HG03103 (cell line): ENCODE results near the gene CGB3.
"Not testable (repeated sequence)": the region's sequence is repeated elsewhere in the genome, so short reads cannot be mapped to it uniquely, and the experiment has no call there.

Experiments
- ATAC-seq: cut with Tn5 transposase; IDR thresholded peaks from one replicate; pipeline ENCODE4 v1.9.1; 2021; ENCODE audit warnings: low read depth; ENCODE audit not compliant: unreplicated experiment

CGB3 gene

GRCh38 chr19:49043548-49043947 lies 19.4 kb upstream of the CGB3 start, which contains the start of gene CGB5:
TSS of gene CGB5 (plus strand) at chr19:49043848. CDS start at chr19:49044210, 362 bp downstream.
- ATAC-seq, result not testable (repeated sequence)

DNA sequence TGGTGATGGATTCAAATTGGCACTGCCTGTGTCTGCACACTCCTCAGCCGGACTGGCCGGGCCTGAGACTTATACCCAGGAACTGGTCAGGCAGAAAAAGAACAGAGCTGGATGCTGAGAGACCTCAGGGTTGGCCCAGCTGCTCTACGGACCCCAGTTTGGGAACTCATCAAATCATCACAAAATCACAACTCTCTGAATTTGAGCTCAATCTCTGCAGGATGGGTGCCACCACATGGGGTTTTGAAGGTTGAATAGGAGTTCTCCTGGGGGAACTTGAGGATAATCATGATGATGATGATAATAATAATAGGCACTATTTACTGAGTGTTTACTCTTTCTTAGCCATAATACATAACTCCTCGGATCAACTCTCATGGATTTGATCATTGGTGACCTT lies 18.5 kb upstream of the CGB3 start:
- not testable (repeated sequence) for ATAC-seq

GRCh38 chr19:49042177-49042576 lies 18.0 kb upstream of the CGB3 start:
- no peak for ATAC-seq

- ATAC-seq, result not testable (repeated sequence)
Observed at GRCh38 chr19:49039736-49040135, 15.6 kb upstream of the CGB3 start.

DNA sequence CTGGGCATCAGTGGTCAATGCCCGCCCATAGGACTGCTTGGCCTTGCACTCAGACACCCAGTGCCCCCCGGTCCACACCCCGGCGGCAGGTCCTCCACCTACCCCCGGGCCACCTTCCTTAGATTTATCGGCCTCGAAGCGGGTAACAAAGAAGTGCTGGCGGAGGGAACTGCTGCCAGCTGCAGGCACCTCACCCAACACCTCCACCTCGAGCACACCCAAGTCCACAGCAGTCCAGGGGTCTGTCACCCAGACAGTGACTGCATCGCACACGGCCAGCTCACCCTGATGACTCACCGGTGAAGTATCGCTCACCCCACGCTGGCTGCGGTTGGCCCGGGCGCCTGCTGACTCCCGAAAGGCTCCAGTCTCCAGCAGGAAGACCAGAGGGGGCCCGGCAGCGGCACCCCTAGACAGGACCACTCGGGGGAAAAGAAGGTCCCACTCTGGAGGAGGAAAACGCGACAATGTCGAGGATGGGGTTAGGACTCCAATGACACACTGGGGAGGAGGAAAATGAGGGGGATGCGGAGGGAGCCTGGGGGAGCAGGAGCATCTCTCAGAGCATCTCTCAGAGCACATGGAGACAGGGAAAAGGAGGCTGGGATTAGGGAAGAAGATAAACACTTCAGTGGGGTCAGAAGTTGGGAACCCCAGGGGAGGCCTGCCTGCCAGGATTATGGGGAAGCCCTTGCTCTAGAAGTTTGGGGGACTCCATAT lies 14.6 kb upstream of the CGB3 start:
- not testable (repeated sequence) for ATAC-seq

GRCh38 chr19:49038111-49038510 lies 14.0 kb upstream of the CGB3 start:
- not testable (repeated sequence) for ATAC-seq

DNA sequence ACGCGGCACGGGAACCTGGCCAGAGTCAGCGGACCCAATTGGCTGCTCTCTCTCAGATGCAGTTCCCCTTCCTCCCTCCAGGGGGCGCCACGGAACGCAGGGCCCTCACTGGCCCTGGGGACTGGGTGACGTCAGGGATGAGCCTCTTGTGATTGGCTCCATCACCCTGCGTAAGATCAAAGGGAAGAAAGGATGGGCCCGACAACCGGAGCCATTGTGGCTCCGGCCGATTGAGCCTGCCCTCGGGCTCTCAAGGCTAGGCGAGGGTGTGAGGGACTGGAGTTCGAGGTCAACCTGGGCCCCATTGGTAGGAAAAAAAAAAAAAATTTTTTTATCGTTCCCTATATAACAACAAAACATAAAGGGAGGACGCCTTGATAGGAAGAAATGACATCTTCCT lies 12.7 kb upstream of the CGB3 start, which contains the start of gene CGB1:
CGB1 (minus strand) TSS at position 81 of the 400 bp plus-strand sequence. CDS start 184 bp downstream, outside the sequence.
- not testable (repeated sequence) for ATAC-seq

GRCh38 chr19:49031642-49032301 lies 7.6 kb upstream of the CGB3 start, which contains the start of gene CGB2:
TSS of gene CGB2 (plus strand) at chr19:49031890. CDS start at chr19:49032096, 206 bp downstream.
- ATAC-seq, result not testable (repeated sequence)

GRCh38 chr19:49030323-49030722 lies 6.2 kb upstream of the CGB3 start:
- not testable (repeated sequence) for ATAC-seq

GRCh38 chr19:49029749-49030148 lies 5.6 kb upstream of the CGB3 start:
- ATAC-seq, result not testable (repeated sequence)

GRCh38 chr19:49028686-49029085 lies 4.6 kb upstream of the CGB3 start:
- not testable (repeated sequence) for ATAC-seq

- not testable (repeated sequence) for ATAC-seq
Observed at GRCh38 chr19:49025599-49025998, 1.5 kb upstream of the CGB3 start.

DNA sequence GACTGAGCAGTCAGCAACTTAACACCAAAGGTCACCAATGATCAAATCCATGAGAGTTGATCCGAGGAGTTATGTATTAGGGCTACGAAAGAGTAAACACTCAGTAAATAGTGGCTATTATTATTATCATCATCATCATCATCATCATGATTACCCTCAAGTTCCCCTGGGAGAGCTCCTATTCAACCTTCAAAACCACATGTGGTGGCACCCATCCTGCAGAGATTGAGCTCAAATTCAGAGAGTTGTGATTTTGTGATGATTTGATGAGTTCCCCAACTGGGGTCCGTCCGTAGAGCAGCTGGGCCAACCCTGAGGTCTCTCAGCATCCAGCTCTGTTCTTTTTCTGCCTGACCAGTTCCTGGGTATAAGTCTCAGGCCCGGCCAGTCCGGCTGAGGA lies 955 bp upstream of the CGB3 start:
- not testable (repeated sequence) for ATAC-seq

- ATAC-seq, result no peak
Observed at GRCh38 chr19:49022116-49022515, 2.0 kb downstream of the CGB3 start.

DNA sequence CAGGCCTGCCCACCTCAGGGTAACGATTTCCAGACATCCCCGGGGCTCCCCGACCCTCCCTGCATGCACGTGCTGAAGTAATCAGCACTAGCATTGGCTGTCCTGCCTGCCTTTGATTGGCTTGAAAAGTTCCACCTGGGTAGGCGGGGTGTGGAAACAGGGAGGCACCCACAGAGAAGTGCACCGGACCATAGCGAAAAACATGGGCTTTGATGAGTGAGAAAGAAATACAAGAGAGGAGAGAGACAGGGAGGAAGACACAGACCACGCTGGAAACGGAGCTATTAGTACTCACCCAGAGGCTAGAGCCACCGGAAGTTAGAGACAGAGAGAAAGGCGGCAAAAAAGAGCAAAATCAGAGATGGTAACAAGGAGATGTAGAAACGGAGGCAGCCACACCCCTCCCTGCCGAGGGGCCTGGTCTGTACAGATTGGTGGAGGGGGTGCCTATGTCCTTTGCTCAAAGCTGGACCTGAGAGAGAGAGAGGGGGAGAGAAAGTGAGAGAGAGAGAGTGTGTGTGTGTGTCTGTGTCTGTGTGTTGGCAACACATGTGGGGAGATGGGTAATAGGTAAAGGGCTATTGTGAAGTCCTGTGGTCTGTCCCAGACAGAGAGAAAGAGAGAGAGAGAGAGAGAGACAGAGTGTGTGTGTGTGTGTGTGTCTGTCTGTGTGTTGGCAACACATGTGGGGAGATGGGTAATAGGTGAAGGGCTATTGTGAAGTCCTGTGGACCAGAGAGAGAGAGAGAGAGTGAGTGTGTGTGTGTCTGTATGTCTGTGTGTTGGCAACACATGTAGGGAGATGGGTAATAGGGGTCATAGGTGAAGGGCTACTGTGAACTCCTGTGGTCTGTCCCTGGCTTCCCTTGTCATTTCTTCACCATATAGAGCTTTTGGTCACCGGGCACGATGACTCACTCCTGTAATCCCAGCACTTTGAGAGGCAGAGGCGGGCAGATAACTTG lies 2.9 kb downstream of the CGB3 start:
- ATAC-seq, result no peak

GRCh38 chr19:49020342-49020741 lies 3.8 kb downstream of the CGB3 start:
- no peak for ATAC-seq

DNA sequence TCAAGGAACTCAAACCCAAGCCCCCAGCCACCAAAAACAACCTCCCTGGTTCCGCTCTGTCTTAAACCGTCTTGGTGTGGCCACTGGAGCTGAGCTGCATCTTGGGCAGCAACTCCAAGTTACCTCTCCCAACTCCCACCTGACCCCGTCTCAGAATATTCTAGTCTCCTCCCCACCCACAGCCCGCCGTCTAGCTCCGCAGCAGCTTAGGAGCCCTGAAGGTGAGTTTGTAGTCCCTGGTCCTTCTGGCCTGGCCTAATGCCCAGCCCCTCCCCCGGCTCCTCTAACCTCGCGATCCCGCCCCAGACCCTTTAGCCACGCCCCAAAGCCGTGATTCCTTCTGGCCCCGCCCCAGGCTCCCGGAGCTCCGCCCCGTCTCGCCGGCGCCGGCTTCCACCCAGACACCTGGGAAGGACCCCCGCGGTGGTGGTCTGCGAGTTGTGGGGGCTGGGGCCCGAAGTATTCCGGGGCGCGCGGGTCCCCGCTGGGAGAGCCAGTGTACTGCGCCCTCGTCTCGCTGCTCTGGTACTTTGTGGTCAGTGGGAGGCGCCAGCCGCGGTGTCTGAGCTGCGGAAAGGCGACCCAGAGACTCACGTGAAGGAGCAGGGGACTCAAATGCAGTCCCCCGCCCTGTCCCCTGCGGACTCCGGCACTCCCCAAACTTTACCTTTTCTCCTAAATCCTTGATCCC lies 4.7 kb downstream of the CGB3 start:
- ATAC-seq, result no peak

GRCh38 chr19:49018388-49019241 lies 5.5 kb downstream of the CGB3 start:
- not testable (repeated sequence) for ATAC-seq
